Subcutaneous abdominal adipose tissue (tissue), 5 donors: ENCODE data around the gene SLC4A1.

Source experiments
- H3K27ac ChIP-seq: one replicate; pipeline ENCODE4 v1.7.0; 2013; ENCODE audit warnings: low read depth, mild to moderate bottlenecking, inconsistent platforms, low read length, moderate library complexity
- H3K27me3 ChIP-seq, 5 donors: one replicate each; pipeline ENCODE4 v1.7.0; 2013; ENCODE audit warnings: low read length in 5 of 5, inconsistent platforms in 1 of 5; ENCODE audit not compliant: control insufficient read depth in 5 of 5, insufficient read depth in 4 of 5
- H3K36me3 ChIP-seq, 5 donors: one replicate each; pipeline ENCODE4 v1.7.0; 2013; ENCODE audit warnings: low read length in 5 of 5; ENCODE audit not compliant: control insufficient read depth in 5 of 5, insufficient read depth in 5 of 5
- H3K4me1 ChIP-seq, 5 donors: one replicate each; pipeline ENCODE4 v1.7.0; 2013; ENCODE audit warnings: low read length in 5 of 5, mild to moderate bottlenecking in 3 of 5, moderate library complexity in 1 of 5; ENCODE audit not compliant: control insufficient read depth in 5 of 5, insufficient read depth in 5 of 5
- H3K4me3 ChIP-seq, 5 donors: one replicate each; pipeline ENCODE4 v1.7.0; 2013; ENCODE audit warnings: low read length in 5 of 5, low read depth in 1 of 5
- H3K9ac ChIP-seq, 5 donors: one replicate each; pipeline ENCODE4 v1.7.0; 2013; ENCODE audit warnings: low read length in 5 of 5, mild to moderate bottlenecking in 4 of 5, moderate library complexity in 3 of 5
- H3K9me3 ChIP-seq, 5 donors: one replicate each; pipeline ENCODE4 v1.7.0; 2013; ENCODE audit warnings: low read length in 5 of 5; ENCODE audit not compliant: control insufficient read depth in 5 of 5
- donor health status: healthy.
- donor health status: healthy.
- donor health status: healthy.
- donor health status: healthy.
- donor health status: healthy.

SLC4A1 gene

DNA sequence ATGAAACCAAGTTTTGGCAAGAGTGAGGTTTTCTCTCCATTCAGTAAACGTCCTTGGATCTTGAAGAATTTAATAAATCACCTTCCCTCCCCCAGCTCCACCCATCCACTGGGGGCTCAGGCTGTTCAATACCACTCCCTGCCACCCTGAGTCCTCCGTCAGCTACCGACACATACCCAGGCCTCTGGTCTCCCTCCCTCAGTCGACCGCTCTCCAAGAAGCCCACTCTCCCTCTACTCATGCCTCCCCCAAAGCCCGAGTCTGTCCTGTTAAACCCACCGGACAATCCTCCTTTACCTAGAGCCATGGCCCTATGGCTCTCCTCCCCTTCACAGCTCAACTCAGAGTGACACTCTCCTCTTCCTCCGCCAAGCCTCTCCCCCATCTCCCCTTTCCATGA lies 19.7 kb upstream of the SLC4A1 start:
- H3K27me3 ChIP-seq = peaks cover 0 to 5% (median 2%) of the 10 kb centered on the region in 5 donors
- no peak overlapping the region for H3K9ac ChIP-seq
- H3K9me3 ChIP-seq = no peaks in the 10 kb centered on the region
- H3K4me3 ChIP-seq = no peak overlapping the region
- H3K4me1 ChIP-seq = no peaks in the 10 kb centered on the region
- H3K36me3 ChIP-seq = no peaks in the 10 kb centered on the region
- no peak overlapping the region for H3K27ac ChIP-seq

DNA sequence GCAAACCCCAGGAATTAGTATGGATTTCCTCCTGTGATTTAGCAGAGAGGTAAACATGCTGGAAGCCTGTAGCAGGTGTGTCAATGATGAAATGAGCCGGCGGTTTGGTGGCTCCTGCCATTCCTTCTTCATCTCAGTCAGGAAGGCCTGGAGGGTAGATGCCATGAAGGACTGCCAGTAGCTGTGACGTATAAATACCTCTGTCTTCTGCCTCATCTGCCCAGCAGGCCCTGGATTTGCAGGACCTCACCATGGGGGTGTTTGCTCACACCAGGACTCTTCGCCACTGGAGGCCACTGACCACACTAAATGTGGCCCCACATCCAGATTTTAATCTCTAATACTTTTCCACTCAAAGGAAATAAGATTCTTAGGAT lies 16.1 kb upstream of the SLC4A1 start:
- peaks cover 4 to 17% (median 17%) of the 10 kb centered on the region in 5 donors for H3K4me1 ChIP-seq
- H3K36me3 ChIP-seq = no peaks in the 10 kb centered on the region
- no peak overlapping the region for H3K27ac ChIP-seq
- peaks cover 0 to 5% (median 2%) of the 10 kb centered on the region in 5 donors for H3K27me3 ChIP-seq
- no peak overlapping the region for H3K9ac ChIP-seq
- H3K4me3 ChIP-seq = no peak overlapping the region
- H3K9me3 ChIP-seq = no peaks in the 10 kb centered on the region

DNA sequence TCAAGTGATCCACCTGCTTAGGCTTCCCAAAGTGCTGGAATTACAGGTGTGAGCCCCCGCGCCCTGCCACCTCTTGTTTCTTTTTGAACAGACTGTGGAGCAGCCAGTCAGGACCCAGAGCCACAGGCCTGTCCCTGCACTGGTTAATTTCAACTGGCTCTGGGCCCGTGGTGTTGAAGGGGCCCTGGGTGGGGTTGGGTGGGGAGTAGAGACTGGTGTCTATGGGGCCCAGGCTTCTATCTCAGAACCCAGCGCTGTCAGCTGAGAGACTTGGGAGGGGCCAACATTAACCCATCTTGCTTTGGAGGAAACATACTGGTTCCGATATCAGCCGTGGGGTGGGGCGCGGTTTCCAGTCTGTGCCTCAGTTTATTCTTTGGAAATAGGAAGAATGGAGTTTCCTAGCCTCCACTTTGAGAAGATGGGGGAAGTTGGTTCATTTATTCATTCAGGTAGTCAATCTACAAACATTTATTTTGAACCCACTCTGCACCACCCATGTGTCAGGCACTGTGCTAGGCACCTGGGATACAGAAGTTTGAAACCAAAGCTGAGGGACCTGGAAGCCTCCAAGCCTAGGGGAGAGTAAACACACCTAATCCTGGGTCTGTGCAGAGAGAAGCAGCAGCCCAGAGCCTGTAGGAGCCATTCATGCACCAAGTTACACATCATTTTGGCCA lies 15.5 kb upstream of the SLC4A1 start:
- no peak overlapping the region for H3K4me3 ChIP-seq
- peaks cover 4 to 20% (median 17%) of the 10 kb centered on the region in 5 donors for H3K4me1 ChIP-seq
- no peak overlapping the region for H3K9ac ChIP-seq
- H3K27ac ChIP-seq = no peak overlapping the region
- H3K9me3 ChIP-seq = no peaks in the 10 kb centered on the region
- no peaks in the 10 kb centered on the region for H3K36me3 ChIP-seq
- H3K27me3 ChIP-seq = peaks cover 0 to 5% (median 1%) of the 10 kb centered on the region in 5 donors

DNA sequence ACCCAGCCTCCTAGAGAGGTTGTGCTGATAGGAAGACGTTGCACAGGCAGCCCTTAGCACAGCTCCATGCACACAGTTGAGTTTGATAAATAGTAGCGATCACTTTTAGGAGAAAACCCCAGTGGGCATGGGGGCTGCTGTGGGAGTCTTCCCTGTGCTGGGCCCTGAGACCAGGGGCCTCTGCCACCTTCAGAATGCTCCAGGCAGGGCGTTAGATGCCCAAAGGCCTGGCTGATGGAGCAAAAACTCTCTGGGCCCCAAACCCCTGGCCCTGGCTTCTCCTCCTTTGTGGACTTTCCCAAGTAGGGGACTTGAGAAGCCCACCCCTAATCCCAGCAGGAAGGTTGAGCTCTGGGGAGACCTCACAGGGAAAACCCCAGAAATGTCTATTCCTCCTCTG lies 14.3 kb upstream of the SLC4A1 start:
- Histone ChIP-seq H3K4me3 (no peak overlapping the region), H3K36me3 (no peaks in the 10 kb centered on the region), H3K27ac (no peak overlapping the region), H3K9me3 (no peaks in the 10 kb centered on the region), H3K9ac (no peak overlapping the region), H3K27me3 (peaks cover 0 to 3% (median 0%) of the 10 kb centered on the region in 5 donors), H3K4me1 (peaks cover 4 to 20% (median 17%) of the 10 kb centered on the region in 5 donors)

DNA sequence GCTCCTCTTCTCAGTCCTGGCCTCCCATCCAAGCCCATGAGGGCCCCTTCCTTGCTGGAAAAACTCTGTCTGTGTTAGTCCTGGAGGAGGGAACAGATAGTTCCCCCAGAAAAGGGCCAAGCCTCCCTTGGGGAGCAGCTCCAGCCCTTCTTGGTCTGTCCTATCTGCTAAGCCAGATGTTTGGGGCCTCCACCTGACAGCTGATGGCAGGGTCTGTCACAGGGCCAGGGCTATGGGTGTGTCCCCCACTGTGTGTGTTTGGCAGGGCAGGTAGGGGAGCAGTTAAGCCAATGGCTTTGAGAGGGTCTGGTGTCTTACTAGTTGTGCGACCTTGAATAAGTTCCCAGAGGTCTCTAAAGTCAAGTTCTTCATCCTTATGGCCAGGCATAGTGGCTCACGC lies 13.6 kb upstream of the SLC4A1 start:
- Histone ChIP-seq H3K36me3 (no peaks in the 10 kb centered on the region), H3K27ac (no peak overlapping the region), H3K9ac (no peak overlapping the region), H3K9me3 (no peaks in the 10 kb centered on the region), H3K4me3 (no peak overlapping the region), H3K4me1 (peaks cover 4 to 20% (median 17%) of the 10 kb centered on the region in 5 donors), H3K27me3 (peaks cover 0 to 3% (median 0%) of the 10 kb centered on the region in 5 donors)

DNA sequence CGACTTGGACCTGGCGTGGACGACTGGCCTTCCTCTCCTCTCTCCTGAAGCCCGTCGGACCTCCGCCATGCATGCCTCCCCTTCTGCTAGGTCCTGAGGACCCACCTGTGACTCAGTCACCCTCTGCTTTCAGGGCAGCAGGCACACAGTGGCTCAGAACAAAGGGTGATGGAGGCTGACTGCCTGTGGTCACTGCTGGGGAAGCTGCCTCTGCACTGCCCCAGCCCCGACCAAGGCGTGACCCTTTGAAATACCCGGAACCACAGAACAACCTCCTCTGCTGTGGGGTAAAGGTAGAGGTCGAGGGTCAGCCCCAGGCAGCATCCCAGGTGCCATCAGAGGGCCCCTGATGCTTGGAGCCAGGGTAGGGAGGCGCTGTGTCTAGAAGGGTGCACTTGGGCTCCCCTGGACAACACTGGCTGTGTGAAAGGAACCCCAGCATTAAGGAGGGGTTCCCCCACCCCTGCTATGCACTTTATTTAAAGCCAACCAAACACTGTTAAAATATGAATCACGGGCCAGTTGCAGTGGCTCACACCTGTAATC lies 12.5 kb upstream of the SLC4A1 start:
- Histone ChIP-seq H3K36me3 (no peaks in the 10 kb centered on the region), H3K9ac (peak overlapping the region in 1 of 5 donors; percentile 59), H3K4me1 (peaks cover 4 to 20% (median 17%) of the 10 kb centered on the region in 5 donors), H3K9me3 (no peaks in the 10 kb centered on the region), H3K4me3 (peak overlapping the region in 1 of 5 donors; percentile 40), H3K27ac (no peak overlapping the region), H3K27me3 (peaks cover 0 to 3% (median 0%) of the 10 kb centered on the region in 5 donors)

DNA sequence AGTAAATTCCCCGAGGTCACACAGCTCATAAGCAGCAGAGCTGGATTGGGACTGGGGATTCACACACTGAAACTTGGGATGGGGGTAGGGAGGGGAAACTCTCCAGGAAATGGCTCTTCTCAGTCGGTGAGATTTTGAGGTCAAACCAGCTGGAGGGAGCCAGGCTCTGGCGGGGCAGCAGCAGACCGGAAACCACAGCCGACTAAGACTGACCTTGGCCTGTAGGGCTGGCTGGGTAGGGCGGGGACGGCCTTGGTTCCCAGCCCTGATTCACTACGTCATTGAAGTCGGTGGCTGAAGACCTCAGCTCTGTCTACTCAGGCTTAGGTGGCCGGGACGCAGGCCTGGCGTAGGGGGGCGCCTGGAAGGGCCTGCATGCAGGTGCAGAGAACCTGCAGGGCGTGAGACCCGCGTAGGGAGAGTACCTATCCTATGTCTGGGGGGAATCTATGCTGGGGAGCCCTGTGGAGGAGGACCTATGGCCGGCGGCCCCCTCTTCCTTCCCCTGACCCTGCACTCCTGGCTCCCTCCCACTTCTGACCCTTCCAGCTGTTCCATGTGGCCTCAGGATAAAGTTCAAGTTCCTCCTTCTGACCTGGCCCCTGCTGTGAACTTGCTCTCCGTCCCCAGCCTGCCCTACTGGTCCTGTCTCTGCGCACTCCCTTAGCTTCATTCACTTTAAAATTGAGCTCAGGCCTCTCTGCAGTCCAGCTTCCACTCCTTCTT lies 11.9 kb upstream of the SLC4A1 start:
- Histone ChIP-seq H3K4me3 (peak overlapping the region in 1 of 5 donors; percentile 40), H3K27me3 (peaks cover 0 to 3% (median 0%) of the 10 kb centered on the region in 5 donors), H3K36me3 (no peaks in the 10 kb centered on the region), H3K9me3 (no peaks in the 10 kb centered on the region), H3K4me1 (peaks cover 4 to 20% (median 17%) of the 10 kb centered on the region in 5 donors), H3K27ac (no peak overlapping the region), H3K9ac (peak overlapping the region in 1 of 5 donors; percentile 59)

DNA sequence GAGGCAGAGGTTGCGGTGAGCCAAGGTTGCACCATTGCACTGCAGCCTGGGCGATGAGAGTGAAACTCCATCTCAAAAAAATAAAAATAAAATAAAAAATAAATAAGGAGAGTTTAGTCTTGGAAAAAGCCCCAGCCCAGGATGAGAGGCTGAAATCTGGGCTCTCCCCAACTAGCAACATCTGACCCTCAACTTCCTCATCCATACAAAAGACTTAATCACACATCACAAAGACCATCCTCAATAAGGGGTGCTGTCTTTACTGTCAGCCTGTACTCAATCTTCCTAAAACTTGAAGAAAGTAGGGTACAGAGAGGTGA lies 11.4 kb upstream of the SLC4A1 start:
- no peaks in the 10 kb centered on the region for H3K9me3 ChIP-seq
- no peak overlapping the region for H3K9ac ChIP-seq
- H3K27ac ChIP-seq = no peak overlapping the region
- no peaks in the 10 kb centered on the region for H3K36me3 ChIP-seq
- H3K4me3 ChIP-seq = peak overlapping the region in 1 of 5 donors; percentile 40
- peaks cover 0 to 3% (median 0%) of the 10 kb centered on the region in 5 donors for H3K27me3 ChIP-seq
- H3K4me1 ChIP-seq = peaks cover 4 to 20% (median 17%) of the 10 kb centered on the region in 5 donors

DNA sequence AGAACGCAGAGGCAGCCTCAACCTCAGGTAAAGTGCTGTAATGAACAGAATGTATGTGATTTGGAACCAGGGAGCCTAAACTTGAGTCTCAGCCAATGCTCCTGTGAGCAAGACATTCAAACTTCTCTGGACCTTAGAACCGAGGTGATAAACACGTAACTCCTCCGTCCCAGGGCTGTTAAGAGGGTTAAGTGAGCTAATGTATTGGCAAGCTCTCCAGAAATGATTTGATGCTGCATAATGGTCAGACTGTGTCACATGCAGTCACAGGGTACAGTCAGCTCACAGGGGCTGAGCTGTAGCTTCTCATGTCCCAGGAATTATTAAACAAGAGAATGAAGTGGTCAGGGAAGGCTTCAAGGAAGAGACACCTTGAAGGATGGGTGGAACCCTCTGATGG lies 10.0 kb upstream of the SLC4A1 start:
- Histone ChIP-seq H3K4me1 (peaks cover 4 to 20% (median 17%) of the 10 kb centered on the region in 5 donors), H3K27me3 (peaks cover 0 to 5% (median 0%) of the 10 kb centered on the region in 5 donors), H3K36me3 (no peaks in the 10 kb centered on the region), H3K9me3 (no peaks in the 10 kb centered on the region), H3K9ac (no peak overlapping the region), H3K4me3 (no peak overlapping the region), H3K27ac (no peak overlapping the region)

DNA sequence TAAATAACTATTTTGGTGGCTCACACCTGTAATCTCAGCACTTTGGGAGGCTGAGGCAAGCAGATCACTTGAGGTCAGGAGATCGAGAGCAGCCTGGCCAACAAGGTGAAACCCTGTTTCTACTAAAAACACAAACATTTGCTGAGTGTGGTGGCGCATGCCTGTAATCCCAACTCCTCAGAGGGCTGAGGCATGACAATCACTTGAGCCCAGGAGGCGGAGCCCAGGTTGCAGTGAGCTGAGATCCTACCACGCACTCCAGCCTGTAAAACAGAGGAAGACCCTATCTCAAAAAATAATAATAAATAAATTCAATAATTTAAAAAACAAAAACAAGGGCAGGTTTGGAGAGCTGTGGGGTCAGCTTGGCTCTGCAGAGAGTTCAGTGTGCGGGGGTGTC lies 5.7 kb upstream of the SLC4A1 start:
- Histone ChIP-seq H3K9me3 (no peaks in the 10 kb centered on the region), H3K27me3 (peaks cover 0 to 13% (median 11%) of the 10 kb centered on the region in 5 donors), H3K36me3 (no peaks in the 10 kb centered on the region), H3K9ac (no peak overlapping the region), H3K27ac (no peak overlapping the region), H3K4me1 (peaks cover 0 to 19% (median 4%) of the 10 kb centered on the region in 5 donors), H3K4me3 (no peak overlapping the region)
